DOHH2 (cell line): ENCODE data around the gene SLC66A3.

ENCODE experiments used
- CTCF ChIP-seq: fragments of 200-600 bp; sonication (generic); IDR thresholded peaks from one replicate; pipeline ENCODE4 v1.5.1; 2014; ENCODE audit warnings: antibody characterized with exemption, mild to moderate bottlenecking, low read depth, low read length; ENCODE audit not compliant: poor library complexity, severe bottlenecking
- EZH2phosphoT487 ChIP-seq: fragments of 200-600 bp; sonication (generic); IDR thresholded peaks from 2 replicates; pipeline ENCODE4 v1.6.1; 2017; ENCODE audit warnings: borderline replicate concordance, mild to moderate bottlenecking, antibody characterized with exemption, low read length, moderate library complexity, mixed read lengths

- TF ChIP-seq CTCF (no peak), EZH2phosphoT487 (no peak)
Measured at GRCh38 chr2:11121099-11121822, 34.0 kb upstream of the SLC66A3 start.
